ENCODE results near the gene SMIM13.

DNA sequence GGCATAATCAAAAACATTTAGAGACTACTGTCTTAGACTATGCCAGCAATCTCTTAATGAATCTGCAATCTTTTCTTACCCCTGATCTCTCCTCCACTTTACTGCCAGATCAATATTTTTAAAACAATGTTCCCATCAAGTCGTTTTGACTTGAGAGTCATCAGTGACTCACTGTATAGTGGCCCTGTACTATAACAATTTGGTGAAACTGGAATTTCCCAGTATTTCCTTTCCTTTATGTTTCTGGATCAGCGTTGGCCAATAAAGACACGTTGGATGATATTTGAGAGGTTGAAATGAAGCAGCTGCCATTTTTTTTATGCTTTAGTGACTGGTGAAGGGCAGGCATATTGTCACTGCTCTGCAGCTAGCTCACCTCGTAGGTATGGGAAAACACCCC lies 10.1 kb upstream of the SMIM13 start:
- TF ChIP-seq POLR2A (IDR thresholded peaks at IDR 0.05; ENCODE audit: borderline replicate concordance, extremely low read depth, insufficient read depth, insufficient read length) (no peak), RAD21 (IDR thresholded peaks at IDR 0.05; ENCODE audit: low read depth) (no peak), EZH2 (IDR thresholded peaks at IDR 0.05) (no peak), ZFX (IDR thresholded peaks at IDR 0.05) (no peak), SRF (IDR thresholded peaks at IDR 0.05; ENCODE audit: low read depth) (no peak)
- TF ChIP-seq, protein P1, sequence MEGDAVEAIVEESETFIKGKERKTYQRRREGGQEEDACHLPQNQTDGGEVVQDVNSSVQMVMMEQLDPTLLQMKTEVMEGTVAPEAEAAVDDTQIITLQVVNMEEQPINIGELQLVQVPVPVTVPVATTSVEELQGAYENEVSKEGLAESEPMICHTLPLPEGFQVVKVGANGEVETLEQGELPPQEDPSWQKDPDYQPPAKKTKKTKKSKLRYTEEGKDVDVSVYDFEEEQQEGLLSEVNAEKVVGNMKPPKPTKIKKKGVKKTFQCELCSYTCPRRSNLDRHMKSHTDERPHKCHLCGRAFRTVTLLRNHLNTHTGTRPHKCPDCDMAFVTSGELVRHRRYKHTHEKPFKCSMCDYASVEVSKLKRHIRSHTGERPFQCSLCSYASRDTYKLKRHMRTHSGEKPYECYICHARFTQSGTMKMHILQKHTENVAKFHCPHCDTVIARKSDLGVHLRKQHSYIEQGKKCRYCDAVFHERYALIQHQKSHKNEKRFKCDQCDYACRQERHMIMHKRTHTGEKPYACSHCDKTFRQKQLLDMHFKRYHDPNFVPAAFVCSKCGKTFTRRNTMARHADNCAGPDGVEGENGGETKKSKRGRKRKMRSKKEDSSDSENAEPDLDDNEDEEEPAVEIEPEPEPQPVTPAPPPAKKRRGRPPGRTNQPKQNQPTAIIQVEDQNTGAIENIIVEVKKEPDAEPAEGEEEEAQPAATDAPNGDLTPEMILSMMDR (IDR thresholded peaks at IDR 0.05 in 2 of 3, conservative IDR thresholded peaks at IDR 0.05 in 1 of 3; ENCODE audit: borderline replicate concordance in 1 of 3, insufficient read depth in 1 of 3, low read depth in 2 of 3, low read length in 2 of 3): no peak
- TF ChIP-seq, protein P2, sequence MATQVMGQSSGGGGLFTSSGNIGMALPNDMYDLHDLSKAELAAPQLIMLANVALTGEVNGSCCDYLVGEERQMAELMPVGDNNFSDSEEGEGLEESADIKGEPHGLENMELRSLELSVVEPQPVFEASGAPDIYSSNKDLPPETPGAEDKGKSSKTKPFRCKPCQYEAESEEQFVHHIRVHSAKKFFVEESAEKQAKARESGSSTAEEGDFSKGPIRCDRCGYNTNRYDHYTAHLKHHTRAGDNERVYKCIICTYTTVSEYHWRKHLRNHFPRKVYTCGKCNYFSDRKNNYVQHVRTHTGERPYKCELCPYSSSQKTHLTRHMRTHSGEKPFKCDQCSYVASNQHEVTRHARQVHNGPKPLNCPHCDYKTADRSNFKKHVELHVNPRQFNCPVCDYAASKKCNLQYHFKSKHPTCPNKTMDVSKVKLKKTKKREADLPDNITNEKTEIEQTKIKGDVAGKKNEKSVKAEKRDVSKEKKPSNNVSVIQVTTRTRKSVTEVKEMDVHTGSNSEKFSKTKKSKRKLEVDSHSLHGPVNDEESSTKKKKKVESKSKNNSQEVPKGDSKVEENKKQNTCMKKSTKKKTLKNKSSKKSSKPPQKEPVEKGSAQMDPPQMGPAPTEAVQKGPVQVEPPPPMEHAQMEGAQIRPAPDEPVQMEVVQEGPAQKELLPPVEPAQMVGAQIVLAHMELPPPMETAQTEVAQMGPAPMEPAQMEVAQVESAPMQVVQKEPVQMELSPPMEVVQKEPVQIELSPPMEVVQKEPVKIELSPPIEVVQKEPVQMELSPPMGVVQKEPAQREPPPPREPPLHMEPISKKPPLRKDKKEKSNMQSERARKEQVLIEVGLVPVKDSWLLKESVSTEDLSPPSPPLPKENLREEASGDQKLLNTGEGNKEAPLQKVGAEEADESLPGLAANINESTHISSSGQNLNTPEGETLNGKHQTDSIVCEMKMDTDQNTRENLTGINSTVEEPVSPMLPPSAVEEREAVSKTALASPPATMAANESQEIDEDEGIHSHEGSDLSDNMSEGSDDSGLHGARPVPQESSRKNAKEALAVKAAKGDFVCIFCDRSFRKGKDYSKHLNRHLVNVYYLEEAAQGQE (IDR thresholded peaks at IDR 0.05; ENCODE audit: low read depth): no peak
- TF ChIP-seq, protein P3, sequence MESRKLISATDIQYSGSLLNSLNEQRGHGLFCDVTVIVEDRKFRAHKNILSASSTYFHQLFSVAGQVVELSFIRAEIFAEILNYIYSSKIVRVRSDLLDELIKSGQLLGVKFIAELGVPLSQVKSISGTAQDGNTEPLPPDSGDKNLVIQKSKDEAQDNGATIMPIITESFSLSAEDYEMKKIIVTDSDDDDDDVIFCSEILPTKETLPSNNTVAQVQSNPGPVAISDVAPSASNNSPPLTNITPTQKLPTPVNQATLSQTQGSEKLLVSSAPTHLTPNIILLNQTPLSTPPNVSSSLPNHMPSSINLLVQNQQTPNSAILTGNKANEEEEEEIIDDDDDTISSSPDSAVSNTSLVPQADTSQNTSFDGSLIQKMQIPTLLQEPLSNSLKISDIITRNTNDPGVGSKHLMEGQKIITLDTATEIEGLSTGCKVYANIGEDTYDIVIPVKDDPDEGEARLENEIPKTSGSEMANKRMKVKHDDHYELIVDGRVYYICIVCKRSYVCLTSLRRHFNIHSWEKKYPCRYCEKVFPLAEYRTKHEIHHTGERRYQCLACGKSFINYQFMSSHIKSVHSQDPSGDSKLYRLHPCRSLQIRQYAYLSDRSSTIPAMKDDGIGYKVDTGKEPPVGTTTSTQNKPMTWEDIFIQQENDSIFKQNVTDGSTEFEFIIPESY (IDR thresholded peaks at IDR 0.05; ENCODE audit: extremely low read depth, insufficient replicate concordance, low read length): no peak

Measured in HCT116 (cell line).